Activated CD4-positive, CD25-positive, alpha-beta regulatory T cell (primary cell): ENCODE data around the gene ZNF280D.

ENCODE experiments used
- DNase-seq, 4 experiments: peaks; one replicate each; lab custom pipeline; 2025; lab: John Stamatoyannopoulos, UW

The ZNF280D gene

DNA sequence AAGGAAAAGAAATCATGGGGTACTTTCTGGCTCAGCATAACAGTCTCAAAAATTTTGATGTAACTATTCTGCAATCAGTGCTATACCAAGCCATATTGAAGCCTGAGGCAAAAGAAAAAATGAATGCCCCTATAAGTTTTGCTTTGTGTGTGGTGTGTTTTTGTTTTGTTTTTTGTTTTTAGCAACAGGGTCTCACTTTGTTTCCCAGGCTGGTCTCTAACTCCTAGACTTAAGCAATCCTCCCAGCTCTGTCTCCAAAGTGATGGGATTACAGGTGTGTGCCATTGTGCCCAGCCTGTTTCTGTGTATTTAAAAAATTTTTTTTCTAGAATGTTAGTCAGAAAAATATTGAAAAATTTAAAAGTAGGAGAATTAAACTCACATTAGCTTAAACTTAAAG lies 93.2 kb downstream of the ZNF280D start:
- DNase-seq = no peak

- DNase-seq = no peak
These were observed 93.7 kb downstream of the ZNF280D start for GRCh38 chr15:56639631-56640030.

DNA sequence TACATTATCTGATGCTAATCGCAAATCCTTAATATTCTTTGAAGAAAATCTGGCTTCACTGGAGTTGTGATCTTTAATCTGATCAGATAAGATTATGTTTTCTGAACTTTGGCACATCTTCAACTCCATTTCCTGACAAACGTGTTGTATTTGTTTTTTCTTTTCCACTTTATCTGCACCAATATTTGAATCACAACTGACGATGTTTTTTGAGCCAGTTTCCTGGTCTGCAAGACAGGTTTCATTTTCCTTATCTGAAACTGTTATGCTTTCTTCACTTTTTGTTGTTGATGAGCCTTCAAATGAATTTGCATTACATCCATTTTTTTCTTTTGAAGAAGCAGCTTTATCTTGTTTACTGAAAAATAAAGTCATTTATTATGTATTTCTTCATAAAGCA lies 101.5 kb downstream of the ZNF280D start:
- no peak for DNase-seq

- DNase-seq = no peak
These were observed 104.3 kb downstream of the ZNF280D start for GRCh38 chr15:56628893-56629532.

DNA sequence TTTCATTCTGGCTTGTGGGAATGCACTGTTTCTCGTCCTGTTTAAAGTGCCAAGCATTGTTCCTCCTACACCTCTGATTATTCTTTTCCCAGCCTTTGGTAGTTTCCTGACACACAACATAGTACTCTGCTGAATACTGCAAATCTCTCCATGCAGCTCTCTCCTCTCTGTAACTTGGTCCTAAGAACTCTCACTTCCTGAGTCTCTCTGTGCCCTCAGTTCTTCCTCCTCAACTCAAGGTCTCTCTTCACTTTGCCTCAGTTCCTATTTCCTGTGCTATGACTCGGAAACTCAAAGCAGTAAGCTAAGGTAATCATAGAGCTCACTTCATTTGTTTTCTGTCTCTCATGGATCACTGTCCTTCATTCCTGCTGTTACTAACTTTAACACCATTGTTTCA lies 113.4 kb downstream of the ZNF280D start:
- DNase-seq = no peak

GRCh38 chr15:56617628-56618027 lies 115.7 kb downstream of the ZNF280D start:
- no peak for DNase-seq

- no peak for DNase-seq
These were observed 116.8 kb downstream of the ZNF280D start for GRCh38 chr15:56616551-56616950.

GRCh38 chr15:56613811-56614210 lies 119.5 kb downstream of the ZNF280D start:
- no peak for DNase-seq

GRCh38 chr15:56608993-56609392 lies 124.3 kb downstream of the ZNF280D start:
- no peak for DNase-seq

DNA sequence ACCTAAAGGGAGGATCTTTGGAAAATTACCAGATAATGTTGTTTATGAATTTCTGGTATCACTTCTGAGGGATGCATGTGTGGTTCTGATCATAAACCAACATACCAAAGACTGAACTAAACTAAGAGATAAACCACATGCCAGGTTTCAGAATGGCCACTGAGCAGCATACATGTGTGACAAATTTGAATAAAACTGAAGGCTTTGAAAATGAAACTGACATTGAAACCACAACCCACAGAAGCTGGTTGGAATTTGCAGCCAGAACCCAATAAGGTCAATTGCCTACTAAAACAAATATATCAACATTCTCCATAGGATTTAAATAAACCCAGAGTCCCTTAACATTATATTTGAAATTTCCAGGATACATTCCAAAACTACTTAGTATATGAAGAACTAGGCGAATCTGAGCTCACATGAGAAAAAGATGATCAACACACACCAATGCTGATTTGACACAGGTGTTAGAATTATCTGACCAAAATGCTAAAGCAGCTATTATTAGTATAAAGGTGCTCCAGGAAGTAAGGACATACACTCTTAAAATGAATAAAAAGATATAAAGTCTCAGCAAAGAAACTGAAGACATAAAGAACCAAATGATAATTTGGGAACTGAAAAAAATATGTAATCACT lies 125.0 kb downstream of the ZNF280D start:
- DNase-seq = no peak

- DNase-seq = no peak
These were observed 131.1 kb downstream of the ZNF280D start for GRCh38 chr15:56602253-56602652.

DNA sequence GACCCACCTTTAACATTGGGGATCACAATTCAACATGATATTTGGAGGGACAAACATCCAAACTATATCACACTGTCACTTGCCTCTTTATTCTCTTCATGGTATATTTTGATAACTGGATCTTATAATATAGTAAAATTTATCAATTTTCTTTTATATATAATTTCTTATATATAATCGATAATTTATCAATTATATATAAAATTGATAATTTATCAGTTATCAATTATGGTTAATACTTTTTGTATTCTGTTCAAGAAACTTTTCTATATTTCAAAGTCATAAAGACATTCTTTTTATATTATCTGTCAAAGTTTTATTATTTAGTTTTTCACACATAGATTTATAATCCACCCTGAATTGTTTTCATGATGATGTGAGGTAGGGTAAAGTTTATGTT lies 132.9 kb downstream of the ZNF280D start:
- no peak for DNase-seq

GRCh38 chr15:56598991-56599390 lies 134.3 kb downstream of the ZNF280D start:
- DNase-seq = no peak

GRCh38 chr15:56587686-56588085 lies 145.6 kb downstream of the ZNF280D start:
- no peak for DNase-seq

GRCh38 chr15:56586206-56586605 lies 147.1 kb downstream of the ZNF280D start:
- DNase-seq = no peak

GRCh38 chr15:56582785-56583184 lies 150.5 kb downstream of the ZNF280D start:
- DNase-seq = no peak
